HG02759 (cell line): ENCODE results near the gene ART5.

Source experiments
- ATAC-seq: cut with Tn5 transposase; IDR thresholded peaks from one replicate; pipeline ENCODE4 v1.9.1; 2021; ENCODE audit warnings: mild to moderate bottlenecking, moderate library complexity; ENCODE audit not compliant: unreplicated experiment

ART5 gene

GRCh38 chr11:3641701-3642070 lies at the start of gene ART5:
ART5 (minus strand) TSS chr11:3641992; CDS start chr11:3641862, 130 bp downstream.
- ATAC-seq, result no peak

GRCh38 chr11:3686751-3687150 lies 45.0 kb upstream of the ART5 start:
- no peak for ATAC-seq

GRCh38 chr11:3685923-3686322 lies 44.1 kb upstream of the ART5 start:
- no peak for ATAC-seq

GRCh38 chr11:3684819-3685172 lies 43.0 kb upstream of the ART5 start:
- ATAC-seq, result no peak

- ATAC-seq, result no peak
These were observed 42.5 kb upstream of the ART5 start for GRCh38 chr11:3684129-3684818.

GRCh38 chr11:3683039-3683438 lies 41.2 kb upstream of the ART5 start:
- no peak for ATAC-seq

GRCh38 chr11:3679077-3679476 lies 37.3 kb upstream of the ART5 start:
- no peak for ATAC-seq

GRCh38 chr11:3675971-3676370 lies 34.2 kb upstream of the ART5 start:
- ATAC-seq, result no peak

- no peak for ATAC-seq
These were observed 32.4 kb upstream of the ART5 start for GRCh38 chr11:3674189-3674588.

GRCh38 chr11:3671334-3672254 lies 29.8 kb upstream of the ART5 start, which contains the start of gene CHRNA10:
CHRNA10 (minus strand) TSS chr11:3671384; CDS start chr11:3671312, 72 bp downstream.
- ATAC-seq, result no peak

- no peak for ATAC-seq
These were observed 28.0 kb upstream of the ART5 start for GRCh38 chr11:3669742-3670183.

- ATAC-seq, result no peak
These were observed 27.3 kb upstream of the ART5 start for GRCh38 chr11:3669128-3669527.

GRCh38 chr11:3667149-3668035 lies 25.6 kb upstream of the ART5 start:
- no peak for ATAC-seq

GRCh38 chr11:3666023-3666530 lies 24.3 kb upstream of the ART5 start:
- ATAC-seq, result no peak

GRCh38 chr11:3665336-3666022 lies 23.7 kb upstream of the ART5 start:
- no peak for ATAC-seq

- ATAC-seq, result no peak
These were observed 22.3 kb upstream of the ART5 start for GRCh38 chr11:3664032-3664630.

GRCh38 chr11:3662856-3663255 lies 21.1 kb upstream of the ART5 start:
- ATAC-seq, result no peak

- no peak for ATAC-seq
These were observed 19.2 kb upstream of the ART5 start for GRCh38 chr11:3660960-3661359.

GRCh38 chr11:3659595-3660515 lies 18.1 kb upstream of the ART5 start:
- no peak for ATAC-seq
